Erythroblast (primary cell): ENCODE data around the gene ITSN1.

Source experiments
- GATA1 ChIP-seq: IDR thresholded peaks from 2 replicates; pipeline ENCODE4 v1.6.1; 2011; ENCODE audit warnings: low read depth, mild to moderate bottlenecking, control low read depth, low read length, moderate library complexity
- POLR2A ChIP-seq: IDR thresholded peaks from 2 replicates; pipeline ENCODE4 v1.6.1; 2011; ENCODE audit warnings: mild to moderate bottlenecking, low read length

- TF ChIP-seq POLR2A (no peak), GATA1 (no peak)
Observed at GRCh38 chr21:33754481-33754880, 112.2 kb downstream of the ITSN1 start.
